Spleen (tissue), 7 donors: Measurements from ENCODE around the gene THBS2.

Experiments used
- POLR2A ChIP-seq, 3 donors: fragments of 450-650 bp; IDR thresholded peaks; one replicate each; pipeline ENCODE4 v1.5.1; 2017; ENCODE audit warnings: antibody characterized with exemption in 3 of 3, mild to moderate bottlenecking in 1 of 3
- TF ChIP-seq, protein P1 (sequence below), 11 experiments: fragments of 200-600 bp in 7 of 11; fragments of 450-650 bp in 4 of 11; sonication (generic) in 4 of 11; IDR thresholded peaks in 8 of 11; conservative IDR thresholded peaks in 3 of 11; 1 replicate in 7 of 11; 2 replicates in 4 of 11; pipeline versions ENCODE4 v1.4.0 to v1.8.0; 2016 to 2021; ENCODE audit warnings: antibody characterized with exemption in 11 of 11, inconsistent platforms in 4 of 11, mild to moderate bottlenecking in 1 of 11
- donor health status: DM: no; HTN: no; CAD: no; lungs with moderate emphysema.
- donor health status: DM: no; HTN: no; CAD: no.
- donor health status: DM: no; HTN: no; CAD: no.

DNA sequence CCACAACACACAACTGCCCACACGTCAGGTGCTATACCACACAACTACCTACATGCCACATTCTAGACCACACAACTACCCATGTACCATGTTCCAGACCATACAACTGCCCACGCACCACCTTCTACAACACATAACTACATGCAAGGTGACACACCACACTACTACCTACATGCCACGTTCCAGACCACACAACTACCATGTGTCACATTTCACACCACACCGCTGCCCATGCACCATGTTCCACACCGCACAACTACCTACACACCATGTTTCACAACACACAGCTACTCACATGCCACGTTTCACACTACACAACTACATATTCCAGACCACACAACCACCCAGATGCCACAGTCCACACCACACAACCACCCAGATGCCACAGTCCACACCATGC, 19.8 kb downstream of the THBS2 start:
- TF ChIP-seq POLR2A (IDR thresholded peaks at IDR 0.05) = no peak
- TF ChIP-seq, protein P1, sequence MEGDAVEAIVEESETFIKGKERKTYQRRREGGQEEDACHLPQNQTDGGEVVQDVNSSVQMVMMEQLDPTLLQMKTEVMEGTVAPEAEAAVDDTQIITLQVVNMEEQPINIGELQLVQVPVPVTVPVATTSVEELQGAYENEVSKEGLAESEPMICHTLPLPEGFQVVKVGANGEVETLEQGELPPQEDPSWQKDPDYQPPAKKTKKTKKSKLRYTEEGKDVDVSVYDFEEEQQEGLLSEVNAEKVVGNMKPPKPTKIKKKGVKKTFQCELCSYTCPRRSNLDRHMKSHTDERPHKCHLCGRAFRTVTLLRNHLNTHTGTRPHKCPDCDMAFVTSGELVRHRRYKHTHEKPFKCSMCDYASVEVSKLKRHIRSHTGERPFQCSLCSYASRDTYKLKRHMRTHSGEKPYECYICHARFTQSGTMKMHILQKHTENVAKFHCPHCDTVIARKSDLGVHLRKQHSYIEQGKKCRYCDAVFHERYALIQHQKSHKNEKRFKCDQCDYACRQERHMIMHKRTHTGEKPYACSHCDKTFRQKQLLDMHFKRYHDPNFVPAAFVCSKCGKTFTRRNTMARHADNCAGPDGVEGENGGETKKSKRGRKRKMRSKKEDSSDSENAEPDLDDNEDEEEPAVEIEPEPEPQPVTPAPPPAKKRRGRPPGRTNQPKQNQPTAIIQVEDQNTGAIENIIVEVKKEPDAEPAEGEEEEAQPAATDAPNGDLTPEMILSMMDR (IDR thresholded peaks at IDR 0.05 in 8 of 11, conservative IDR thresholded peaks at IDR 0.05 in 3 of 11) = no peak
